GM10847 (cell line): ENCODE measurements around the gene LRP1-AS.

Experiments used
- POLR2A ChIP-seq: IDR thresholded peaks from 2 replicates; pipeline ENCODE4 v1.6.1; 2011; ENCODE audit not compliant: insufficient read length; ENCODE audit errors: extremely low read depth

Gene LRP1-AS

DNA sequence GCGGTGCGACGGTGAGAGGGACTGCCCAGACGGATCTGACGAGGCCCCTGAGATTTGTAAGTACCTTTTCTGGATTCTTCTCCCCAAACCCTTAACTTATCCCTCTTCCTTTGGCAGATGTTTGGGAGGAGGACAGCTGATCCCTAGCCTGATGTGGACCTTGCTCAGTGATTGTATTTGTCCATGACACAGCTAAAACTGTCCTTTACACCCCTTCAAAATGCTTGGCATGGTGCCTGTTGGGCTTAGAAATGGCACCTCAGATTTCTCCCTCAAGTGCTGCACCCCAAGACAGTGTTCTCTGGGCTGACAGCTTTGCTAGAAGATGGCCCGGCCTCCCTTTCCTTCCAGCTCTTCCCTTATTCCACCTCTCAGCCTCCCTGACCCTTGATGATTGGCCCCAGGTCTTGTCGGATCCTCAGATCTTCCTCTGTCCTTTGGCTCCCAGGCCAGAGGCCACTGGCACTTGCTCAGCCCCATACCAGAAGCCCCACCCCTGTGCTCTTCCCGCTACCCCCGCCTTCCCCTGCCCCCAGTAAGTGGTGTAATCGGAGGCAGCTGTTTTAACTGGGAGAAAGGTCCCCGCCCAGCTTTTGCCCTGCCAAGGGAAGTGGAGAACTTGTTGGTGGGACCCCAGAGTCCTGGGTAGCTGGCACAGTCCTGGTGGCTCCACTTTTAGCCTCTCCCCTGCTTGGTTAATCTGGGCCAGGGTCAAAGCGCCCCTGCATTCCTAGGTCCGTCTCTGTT is 8.7 kb downstream of the LRP1-AS start:
- TF ChIP-seq POLR2A = no peak

DNA sequence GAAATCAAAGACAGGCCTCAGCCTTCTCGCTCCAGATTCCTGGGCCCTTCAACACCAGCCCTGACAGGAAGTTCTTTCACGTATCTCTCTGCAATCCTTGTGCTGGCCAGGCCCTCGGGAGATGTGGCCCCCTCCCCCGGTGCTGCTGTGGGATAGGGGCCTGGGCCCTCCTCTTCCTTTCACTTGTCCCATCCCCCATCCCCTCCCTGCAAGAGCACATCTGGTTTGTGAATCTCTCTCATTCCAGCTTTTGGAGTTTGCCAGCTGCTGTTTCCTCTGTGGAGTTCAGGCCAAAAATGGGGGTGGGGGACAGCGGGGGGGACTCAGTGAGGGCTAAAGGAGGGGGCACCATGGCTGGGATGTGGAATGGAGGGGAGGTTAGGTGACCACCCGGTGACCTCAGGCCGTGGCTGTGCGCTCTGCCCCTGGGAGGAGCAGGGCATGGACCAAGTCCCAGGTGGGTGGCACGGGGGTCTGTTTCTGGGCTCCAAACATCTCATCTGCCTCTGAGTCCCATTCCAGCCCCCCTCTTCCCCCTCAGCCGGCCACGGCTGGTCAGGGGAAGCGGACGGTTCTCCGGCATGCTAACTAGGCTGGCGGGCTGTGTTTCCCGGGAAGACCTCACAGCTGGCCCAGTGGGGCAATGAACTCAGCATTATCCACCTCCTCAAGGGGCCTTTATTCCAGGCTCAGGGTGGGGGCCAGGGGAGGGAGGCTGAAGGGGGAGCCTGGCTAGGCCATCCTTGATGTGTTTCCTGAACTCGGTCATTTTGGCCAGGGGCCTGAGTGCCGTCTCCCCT is 11.7 kb downstream of the LRP1-AS start:
- no peak for TF ChIP-seq POLR2A

GRCh38 chr12:57134949-57135348 is 12.5 kb downstream of the LRP1-AS start:
- no peak for TF ChIP-seq POLR2A

- no peak for TF ChIP-seq POLR2A
Observed at GRCh38 chr12:57133916-57134315, 13.5 kb downstream of the LRP1-AS start.

DNA sequence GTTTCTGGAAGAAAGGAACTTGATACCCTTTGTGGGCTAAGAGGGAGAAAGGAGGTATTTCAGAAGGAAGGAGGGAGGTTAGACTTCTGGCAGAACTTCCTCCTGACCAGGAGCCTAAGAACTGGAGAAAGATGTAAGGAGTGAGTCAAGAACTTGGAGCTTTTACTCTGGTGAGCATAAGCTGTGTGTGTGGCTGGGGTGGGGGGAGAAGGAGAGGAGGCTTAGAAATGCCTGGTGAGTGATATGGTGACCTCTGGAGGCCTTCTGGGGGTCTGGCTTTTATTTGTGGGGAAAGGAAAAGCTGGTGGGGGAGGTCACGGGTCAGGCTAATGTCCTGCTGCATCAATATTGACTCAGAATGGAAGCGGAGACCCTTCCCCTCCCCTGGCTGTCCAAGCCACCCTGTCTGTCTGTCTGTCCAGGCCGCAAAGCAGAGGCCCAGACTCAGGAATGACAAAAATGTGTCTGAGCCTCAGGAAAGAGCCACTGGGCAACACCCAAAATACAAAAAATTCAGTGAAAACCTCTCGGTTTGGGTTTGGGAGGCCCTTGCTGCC is 14.3 kb downstream of the LRP1-AS start:
- no peak for TF ChIP-seq POLR2A

- no peak for TF ChIP-seq POLR2A
Observed at GRCh38 chr12:57131896-57132744, 15.3 kb downstream of the LRP1-AS start.

- no peak for TF ChIP-seq POLR2A
Observed at GRCh38 chr12:57130941-57131340, 16.5 kb downstream of the LRP1-AS start.

DNA sequence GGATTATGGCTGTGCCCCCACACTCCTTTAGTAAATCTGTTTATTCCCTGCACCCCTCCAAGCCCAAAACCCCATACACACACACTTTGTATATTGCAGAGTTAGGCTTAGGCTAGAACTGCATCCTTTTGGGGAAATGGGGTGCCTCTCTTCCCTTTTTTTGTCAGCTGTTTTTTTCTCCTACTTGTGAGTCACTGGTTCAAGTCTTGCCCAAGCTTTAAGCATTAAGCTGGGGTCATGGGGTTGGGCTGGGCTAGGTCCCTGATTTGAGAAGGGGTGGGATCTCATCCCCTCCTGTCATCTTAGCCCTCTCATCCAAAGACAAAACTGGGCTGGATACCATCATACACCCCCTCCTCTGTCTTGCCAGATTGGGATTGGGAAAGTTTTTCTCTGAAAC is 17.5 kb downstream of the LRP1-AS start:
- no peak for TF ChIP-seq POLR2A

DNA sequence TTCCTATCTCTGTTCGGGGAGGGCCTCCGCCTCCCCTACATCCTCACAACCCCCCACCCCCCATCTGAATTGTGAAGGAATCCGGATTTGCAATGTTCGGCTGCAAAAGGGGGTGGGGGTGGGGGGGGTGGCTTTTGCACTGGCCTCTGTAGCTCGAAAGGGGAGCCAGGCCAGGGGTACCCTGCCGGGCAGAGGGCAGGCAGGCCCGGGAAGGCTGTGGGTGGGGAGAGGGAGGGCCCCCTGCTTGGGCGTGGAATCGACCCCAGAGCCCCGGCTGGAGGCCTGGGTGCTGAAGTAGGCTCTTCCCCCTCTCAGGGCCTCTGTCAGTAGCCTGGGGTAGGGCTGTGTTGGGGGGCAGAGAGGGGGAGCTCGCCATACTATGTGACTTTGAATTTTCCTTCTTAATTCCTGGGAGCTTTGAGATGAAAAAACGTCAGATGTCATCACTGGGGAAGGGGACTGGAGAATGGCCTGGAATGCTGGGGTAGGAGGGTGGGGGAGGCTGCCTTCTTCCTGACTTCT is 18.0 kb downstream of the LRP1-AS start:
- no peak for TF ChIP-seq POLR2A

DNA sequence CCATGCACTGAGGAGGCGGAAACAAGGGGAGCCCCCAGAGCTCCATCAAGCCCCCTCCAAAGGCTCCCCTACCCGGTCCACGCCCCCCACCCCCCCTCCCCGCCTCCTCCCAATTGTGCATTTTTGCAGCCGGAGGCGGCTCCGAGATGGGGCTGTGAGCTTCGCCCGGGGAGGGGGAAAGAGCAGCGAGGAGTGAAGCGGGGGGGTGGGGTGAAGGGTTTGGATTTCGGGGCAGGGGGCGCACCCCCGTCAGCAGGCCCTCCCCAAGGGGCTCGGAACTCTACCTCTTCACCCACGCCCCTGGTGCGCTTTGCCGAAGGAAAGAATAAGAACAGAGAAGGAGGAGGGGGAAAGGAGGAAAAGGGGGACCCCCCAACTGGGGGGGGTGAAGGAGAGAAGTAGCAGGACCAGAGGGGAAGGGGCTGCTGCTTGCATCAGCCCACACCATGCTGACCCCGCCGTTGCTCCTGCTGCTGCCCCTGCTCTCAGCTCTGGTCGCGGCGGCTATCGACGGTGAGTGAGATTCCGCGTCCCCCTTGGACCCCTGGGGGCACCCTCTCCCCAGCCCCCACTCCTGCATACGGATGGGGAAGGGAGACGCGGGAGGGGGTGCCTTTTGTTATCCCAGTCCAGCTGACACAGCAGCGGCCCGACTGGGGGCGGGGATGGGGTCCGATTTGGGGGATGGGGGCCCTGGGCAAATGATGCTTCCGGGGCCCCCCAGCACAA is 18.7 kb downstream of the LRP1-AS start:
- TF ChIP-seq POLR2A = no peak

DNA sequence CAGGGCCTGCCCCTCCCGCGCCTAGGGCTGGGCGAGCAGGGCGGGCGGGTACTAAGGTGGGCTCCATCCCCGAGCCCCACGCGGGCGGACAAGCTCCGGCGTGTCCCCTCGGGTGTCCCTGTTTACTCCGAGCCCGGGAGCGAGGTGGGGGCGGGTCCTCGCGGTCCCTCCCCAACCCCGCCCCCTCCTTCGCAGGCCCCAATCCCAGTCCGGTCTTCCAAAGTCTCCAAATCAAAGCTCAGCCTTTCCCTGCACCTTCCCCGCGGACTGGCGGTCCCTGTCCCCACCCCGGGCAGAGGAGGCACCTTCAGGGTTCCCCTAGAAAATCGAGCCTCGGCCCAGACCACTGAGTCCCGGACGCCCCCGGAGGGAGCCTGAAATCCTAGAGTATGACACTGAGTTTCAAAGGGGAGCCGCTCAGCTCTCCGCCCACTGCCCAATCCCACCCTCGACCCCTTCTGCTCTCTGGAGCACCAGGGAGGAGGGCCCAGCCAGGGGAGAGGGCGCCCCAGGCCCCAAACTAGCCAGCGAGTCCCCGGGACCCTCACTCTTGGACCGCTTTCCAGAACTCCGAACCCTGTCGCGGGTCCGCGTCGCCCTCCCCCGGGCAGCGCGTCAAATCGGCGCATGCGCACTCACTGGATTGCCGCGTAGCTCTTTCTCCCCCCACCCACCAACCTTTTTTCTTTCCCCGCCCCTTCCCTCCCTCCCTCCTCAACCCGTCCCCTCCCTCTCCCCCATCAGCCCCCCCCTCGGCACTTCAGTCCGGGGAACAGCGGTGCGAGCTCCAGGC is 19.5 kb downstream of the LRP1-AS start, which contains the start of gene LRP1:
Gene LRP1 (plus strand): TSS at position 758 of the 793 bp plus-strand sequence. CDS start 482 bp downstream, outside the sequence.
- TF ChIP-seq POLR2A = no peak

- TF ChIP-seq POLR2A = no peak
Observed at GRCh38 chr12:57127101-57127725, 20.2 kb downstream of the LRP1-AS start.

GRCh38 chr12:57126561-57126960 is 20.9 kb downstream of the LRP1-AS start:
- no peak for TF ChIP-seq POLR2A

DNA sequence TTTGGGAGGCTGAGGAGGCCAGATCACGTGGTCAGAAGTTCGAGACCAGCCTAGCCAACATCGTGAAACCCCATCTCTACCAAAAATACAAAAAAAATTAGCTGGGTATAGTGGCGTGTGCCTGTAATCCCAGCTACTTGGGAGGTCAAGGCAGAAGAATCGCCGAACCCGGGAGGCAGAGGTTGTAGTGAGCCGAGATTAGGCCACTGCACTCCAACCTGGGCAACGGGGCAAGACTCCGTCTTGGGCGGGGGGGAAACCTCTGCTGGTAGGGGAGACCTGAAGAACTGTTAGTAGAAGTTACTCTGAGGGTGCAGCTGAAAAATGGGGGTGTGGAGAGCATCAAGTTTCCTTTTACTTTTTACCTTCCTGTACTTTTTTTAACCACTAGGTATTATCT is 21.4 kb downstream of the LRP1-AS start:
- TF ChIP-seq POLR2A = no peak
